GM21529 (cell line): ENCODE data around the gene EMC8.
"Not testable (repeated sequence)": the region's sequence is repeated elsewhere in the genome, so short reads cannot be mapped to it uniquely, and the experiment has no call there.

Experiments
- ATAC-seq: cut with Tn5 transposase; IDR thresholded peaks from one replicate; pipeline ENCODE4 v1.9.1; 2021; ENCODE audit not compliant: unreplicated experiment

EMC8 gene

DNA sequence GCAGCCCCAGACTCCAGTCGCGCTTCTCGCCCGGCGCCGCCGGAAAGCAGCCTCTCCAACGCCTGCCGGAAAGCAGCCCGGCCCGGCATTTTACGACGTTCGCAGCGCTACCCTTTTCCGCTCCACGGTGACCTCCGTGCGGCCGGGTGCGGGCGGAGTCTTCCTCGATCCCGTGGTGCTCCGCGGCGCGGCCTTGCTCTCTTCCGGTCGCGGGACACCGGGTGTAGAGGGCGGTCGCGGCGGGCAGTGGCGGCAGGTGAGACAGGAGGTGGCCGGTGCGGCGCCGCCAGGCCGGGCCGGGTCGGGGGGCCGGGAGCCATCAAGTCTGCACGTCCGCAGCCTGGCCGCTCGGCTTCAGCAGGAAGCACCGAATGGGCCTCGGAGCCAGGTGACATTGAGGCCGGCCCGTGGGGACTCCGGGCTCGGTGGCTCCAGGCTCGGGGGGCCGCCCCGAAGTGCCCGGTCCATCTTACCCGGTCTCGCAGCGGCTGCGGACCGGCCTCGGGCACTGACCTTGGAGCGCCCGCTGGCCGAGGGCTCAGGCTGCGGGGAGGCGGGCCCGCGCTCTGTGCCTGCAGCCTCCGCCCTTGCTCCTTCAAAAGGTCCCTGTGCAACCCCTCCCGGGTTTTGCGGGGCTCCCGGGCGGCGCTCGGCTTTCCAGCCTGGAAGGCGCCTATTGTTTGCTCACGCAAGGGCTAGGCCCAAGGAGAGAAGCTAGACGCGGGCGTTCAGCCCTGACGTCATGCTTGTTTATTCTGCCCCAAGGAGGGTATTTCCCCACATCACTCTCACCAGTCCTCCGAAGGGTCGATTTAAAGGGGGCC lies at the start of gene EMC8, which contains the start of gene COX4I1:
Gene EMC8 (minus strand): TSS at position 48 of the 824 bp plus-strand sequence. CDS start 249 bp downstream, outside the sequence.
Gene COX4I1 (plus strand): TSS at position 199 of the 824 bp plus-strand sequence. CDS start 1,511 bp downstream, outside the sequence.
- peak; percentile 83 for ATAC-seq

DNA sequence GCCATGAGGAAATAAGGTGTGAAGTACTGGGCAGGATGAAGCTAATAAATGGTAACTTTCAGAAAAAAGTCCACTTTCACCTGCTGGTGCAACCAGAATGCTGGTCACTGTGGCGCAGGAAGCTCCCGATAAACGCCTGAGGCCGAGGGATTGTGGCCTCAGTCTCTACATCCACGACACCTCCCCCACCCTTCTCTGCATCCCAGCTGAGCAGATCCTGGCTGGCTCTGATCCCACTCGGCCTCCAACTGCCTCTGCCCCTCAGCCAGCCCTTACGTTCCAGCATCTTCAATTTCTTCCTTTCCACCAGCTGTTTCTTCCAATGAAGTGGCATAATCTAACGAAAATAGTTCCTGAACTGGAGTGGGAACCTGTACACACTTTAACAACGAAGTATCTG lies 49.6 kb upstream of the EMC8 start:
- no peak for ATAC-seq

DNA sequence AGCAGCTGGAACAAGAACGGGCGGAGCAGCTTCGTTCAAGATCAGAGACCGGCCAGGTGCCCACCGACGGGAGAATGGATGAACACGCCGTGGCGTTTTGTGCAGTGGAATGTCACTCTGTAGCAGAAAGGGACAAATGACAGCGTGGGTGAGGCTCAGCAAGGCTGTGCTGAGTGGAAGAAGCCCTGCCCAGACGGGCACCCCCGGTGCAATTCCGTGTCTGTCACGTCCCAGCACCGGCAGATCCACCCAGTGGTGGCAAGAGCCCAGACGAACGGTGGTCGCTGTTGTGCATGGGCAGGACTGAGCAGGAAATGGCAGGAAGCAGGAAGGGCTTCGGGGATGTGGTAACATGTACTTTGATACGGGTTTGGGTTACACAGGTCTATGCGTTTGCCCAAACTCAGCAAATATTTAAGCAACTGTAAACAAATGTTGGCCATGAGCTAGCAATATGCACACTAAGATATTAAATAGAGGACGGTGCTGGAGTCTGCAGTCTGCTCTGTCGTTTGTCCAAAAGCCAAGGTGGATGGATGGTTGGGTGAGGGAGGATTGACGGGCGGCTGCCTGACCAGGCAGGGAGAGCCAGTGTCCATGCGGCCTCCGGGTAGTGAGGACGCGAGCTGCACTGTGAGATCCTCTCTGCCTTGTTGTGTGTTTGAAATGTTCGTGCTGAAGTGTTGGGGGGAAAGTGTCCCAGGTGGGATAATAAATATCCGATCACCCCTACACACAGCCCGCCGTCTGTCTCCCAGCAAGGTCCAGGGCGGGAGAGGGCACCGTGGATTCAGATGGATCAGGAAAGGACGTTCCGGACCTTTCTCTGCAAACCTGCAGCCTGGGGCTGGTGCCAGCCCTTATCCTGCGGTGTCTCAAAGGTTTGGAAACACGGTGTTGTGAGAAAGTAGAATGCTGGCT lies 48.6 kb upstream of the EMC8 start:
- no peak for ATAC-seq

DNA sequence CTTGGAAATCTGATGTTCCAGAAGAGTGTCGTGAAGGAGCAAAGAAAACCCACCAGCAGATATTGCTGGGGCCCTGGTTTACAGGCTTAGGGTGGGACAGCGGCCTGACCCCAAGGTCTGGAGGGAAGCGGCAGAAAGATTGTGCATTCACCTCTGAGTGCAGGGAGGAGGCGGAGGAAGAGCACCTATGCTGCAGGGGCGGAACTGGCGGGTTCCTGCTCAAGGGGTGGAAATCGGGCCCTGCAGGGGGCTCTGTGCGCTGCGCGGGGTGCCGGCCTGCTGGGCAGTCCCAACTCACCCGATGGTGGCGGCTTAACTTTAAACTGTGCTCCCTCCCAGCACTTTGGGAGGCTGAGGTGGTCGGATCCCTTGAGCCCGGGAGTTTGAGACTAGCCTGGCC lies 47.7 kb upstream of the EMC8 start:
- ATAC-seq: no peak

DNA sequence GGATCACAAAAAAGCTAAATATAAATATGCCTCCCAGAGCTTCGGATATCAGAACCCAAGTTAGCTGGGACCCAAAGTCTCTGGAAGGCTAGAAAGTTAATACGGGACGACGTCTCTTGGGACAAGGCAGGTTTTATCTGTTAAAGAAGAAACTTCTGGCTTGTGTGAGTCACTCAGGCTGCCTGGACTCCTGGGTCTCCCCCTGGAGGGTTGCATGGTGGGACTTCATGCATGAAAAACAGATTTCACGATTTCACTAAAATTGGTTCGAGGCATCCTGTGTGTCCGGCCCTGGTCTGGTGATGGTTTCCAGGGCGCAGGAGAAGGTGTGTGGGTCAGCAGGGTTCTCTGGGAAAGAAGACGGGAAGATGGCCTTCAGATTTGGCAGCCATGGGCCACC lies 47.1 kb upstream of the EMC8 start:
- no peak for ATAC-seq

DNA sequence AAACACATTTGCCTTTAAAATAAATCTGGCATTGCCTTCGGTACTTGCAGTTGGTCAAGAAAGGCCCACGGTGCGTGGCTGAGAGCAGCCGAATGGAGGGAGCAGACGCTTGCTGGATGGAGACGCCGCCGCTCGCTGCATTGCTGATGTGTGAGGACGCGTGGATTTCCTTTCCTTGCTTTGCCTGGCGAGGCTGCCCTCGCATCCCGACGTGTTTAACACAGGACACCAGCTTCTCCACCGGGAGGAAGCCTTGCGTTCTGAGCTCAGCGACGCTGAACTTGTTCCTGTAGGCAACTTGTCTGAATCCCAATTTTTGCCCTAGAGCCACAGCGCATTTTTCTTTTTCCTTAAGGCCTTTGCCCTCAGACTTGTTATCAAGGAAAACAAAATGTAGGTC lies 45.9 kb upstream of the EMC8 start:
- no peak for ATAC-seq

DNA sequence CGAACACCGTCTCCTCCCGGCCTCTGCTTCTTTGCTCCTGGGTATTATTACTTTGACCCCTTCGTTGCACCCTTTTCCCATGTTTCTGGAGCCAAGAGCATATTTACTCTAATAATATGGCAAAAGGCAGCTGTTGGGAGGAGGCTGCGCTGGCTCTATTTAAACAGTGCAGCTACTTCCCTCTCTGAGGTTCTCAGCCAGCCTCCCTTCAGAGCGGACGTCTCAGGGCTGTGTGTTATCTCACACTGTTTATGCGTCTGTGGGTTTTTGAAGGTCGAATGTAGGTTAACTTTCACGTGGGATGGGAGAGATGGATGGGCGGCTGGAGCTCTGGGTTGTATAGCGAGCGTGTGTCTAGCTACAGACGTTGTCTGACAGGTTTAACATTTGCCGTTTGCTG lies 45.4 kb upstream of the EMC8 start:
- no peak for ATAC-seq

DNA sequence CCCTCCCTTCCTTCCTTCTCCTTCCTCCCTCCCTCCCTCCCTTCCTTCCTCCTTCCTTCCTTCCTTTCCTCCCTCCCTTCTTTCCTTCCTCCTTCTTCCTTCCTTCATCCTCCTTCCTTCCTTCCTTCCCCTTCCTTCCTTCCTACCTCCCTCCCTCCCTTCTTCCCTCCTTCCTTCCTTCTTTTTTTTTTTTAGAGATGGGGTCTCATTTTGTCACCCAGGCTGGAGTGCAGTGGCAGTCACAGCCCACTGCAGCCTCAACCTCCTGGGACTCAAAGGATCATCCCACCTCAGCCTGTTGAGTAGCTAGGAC lies 44.8 kb upstream of the EMC8 start:
- no peak for ATAC-seq

DNA sequence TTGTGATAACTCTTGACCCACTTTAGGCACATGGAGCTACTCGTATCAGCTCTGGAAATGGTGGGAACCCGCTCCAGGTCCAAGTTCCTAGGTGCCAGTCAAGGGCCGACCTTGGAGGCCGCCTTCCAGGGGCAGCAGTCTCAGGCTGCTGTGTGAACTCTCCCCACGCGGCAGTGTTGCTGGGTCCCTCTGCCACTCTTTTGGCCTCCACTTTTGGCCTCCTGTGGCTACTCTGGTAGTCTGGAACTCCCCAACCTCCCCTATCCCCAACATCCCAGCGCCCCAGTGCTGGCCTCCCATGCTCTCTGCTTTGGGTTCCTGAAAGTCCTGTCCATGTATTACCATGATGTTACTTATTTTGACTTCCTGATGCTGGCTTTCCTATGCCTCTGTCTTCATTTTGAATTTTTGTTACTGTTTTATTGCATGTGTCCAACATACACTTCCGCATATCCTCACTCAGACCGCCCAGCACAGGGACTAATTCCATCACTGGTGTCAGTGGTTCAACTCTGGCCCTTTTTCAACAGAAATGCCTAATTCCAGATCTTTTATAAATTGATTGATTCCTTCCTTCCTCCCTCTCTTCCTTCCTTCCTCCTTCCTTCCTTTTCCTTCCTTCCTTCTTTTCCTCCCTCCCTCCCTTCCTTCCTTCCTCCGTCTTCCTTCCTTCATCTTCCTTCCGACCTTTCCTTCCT lies 44.3 kb upstream of the EMC8 start:
- ATAC-seq: no peak

DNA sequence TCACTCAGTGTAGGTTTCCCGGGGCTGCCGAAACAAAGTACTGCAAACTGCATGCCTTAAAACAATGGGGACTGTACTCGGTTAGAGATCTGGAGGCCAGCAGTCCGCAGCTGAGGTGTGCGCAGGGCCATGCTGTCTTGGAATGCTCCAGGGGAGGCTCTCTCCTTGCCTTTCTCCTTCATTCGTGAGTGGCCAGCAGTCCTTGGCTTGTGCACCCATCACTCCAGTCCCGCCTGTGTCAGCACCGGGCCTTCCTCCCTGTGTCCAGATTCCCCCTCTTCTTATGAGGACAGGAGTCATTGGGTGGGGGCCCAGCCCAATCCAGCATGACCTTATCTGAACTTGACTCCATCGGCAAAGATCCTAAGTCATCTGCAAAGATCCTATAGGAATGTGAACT lies 43.5 kb upstream of the EMC8 start:
- no peak for ATAC-seq

DNA sequence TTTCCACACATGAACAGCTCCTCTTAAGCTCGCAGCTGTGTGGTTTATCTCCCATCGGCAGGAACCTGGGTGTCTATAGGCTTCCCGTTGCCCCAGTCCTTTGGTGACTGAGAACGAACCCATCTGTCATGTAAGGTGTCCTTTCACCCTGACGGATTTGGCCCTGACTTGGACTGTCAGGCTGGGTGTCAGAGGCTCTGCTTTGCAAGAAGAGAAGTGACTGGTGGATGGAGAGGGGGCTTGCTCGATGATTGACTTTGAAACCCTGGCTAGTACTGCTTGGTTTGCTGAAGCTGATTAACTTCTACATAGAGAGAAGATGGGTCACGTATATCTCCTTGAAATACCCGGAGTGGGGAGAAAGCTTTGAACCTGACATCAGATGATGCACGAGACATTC lies 43.1 kb upstream of the EMC8 start:
- no peak for ATAC-seq

DNA sequence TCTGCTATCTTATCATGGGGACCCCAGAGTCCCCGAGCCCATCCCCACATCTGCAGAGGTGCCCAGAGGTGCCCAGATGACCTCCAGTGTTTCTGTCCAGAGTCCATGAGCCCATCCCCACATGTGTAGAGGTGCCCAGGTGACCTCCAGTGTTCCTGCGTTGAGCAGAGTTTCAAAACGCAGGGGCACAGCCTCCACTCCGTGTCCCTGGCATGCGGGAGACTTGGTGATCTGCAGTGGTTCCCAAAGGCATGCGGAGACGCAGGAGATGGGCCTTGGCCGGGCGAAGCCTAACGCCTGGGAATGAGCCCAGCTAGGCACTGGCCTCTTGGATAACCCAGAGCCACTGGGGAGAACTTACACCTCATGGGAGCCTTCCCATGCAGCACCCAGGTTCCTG lies 41.5 kb upstream of the EMC8 start:
- no peak for ATAC-seq

DNA sequence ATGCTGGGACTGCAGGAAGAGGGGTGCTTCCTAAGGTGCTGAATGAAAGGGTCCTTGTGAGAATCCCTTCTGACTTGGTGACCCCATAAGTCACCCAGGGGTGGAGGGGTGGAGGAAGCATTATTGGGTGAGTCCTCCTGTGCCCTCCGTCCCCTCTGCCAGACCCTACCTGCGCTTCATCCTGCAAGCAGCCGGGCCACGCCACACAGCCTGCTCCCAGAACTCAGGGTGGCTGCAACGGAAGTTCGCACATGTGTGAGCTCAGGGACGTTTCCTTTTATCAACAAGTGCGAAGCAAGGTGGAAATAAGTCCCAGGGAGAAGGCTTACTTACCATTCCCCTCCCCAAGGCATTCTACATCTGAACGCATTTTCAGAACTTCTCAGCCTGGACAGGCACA lies 41.1 kb upstream of the EMC8 start:
- ATAC-seq: no peak

DNA sequence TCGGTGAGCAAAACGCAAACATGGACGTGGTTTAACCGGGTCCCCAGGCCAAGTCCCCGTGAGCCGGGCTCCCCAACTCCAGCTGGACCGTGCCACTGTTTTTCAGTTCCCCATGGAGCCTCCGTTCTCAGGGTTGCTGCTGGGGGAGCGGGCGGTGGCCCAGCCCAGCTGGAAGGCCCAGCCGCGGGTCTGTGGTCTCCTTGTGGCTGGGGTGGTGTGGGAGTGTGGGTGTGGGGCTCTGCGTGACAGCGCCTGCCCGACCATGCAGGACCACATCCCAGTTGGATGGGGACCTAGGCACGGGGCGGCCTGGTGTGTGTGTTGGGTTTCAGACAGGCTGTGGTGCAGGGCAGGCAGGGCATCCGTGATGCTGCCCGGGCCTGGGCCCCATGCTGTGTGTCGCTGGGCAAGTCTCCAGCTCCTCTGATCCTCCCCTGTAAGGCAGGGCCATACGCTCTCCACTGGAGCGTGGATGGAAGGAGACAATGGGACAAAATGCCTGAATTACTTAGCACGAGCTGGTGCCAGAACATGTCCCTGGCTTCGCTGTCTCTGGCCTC lies 40.4 kb upstream of the EMC8 start:
- no peak for ATAC-seq

DNA sequence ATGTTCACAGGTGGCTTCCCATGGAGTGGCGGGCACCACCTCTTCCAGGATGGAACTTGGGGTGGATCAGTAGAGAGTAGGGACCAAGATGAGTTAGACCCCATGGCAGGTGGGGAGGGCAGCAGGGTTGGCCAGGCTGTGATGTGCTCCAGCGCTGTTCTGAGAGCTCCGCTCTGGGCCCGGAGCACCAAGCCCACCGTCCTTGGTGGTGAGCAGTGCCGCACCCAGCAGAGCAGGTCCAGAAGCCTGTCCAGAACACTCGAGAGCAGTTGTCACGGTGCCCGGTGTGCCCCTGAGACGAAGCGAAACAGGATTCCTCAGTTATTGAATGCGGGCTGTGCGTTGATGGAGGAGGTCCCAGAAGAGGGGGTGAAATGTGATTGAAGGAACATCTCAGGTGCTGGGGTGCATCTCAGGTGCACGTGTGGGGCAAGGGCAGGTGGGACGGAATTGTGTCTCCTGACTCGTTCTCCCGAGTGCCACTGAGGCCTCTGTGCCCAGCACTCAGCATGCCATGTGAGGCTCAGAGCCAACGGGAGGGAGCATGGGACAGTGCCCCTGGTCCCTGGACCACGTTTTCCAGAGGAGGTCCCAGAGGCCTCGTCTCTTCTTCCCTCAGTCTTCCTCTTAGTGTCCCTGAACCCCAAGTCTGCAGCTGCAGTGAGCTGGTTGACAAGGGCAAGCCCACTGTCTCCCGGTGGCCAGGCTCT lies 39.7 kb upstream of the EMC8 start:
- ATAC-seq: no peak

DNA sequence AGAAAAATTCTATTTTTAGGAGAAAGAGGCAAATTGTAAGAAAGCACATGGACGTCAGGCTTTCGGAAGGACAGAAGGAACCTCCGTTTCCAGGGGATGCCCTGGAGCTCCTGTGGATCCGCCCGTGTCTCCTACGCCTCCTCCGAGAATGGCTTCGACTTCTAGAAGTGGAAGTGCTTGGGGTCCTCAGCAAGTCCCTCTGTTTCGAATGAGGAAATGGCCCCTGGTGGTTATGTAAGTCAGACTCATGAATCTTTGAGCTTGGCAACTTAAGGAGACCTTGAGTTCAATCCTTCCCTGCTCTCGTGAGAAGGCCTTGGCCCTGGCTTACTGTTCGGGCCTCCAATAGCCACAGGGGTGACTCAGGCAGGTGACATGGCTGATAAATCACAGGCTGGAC lies 39.0 kb upstream of the EMC8 start:
- ATAC-seq: no peak

DNA sequence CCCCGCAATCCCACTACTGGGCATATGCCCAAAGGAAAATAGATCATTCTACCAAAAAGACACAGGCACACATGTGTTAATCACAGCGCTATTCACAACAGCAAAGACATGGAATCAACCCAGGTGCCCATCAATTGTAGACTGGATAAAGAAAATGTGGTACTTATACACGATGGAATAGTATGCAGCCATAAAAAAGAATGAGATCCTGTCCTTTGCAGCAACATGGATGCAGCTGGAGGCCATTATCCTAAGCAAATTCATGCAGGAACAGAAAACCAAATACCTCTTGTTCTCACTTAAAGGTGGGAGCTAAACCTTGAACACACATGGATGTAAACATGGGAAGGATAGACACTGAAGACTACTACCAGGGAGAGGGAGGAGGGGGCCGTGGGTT lies 38.3 kb upstream of the EMC8 start:
- ATAC-seq: not testable (repeated sequence)

DNA sequence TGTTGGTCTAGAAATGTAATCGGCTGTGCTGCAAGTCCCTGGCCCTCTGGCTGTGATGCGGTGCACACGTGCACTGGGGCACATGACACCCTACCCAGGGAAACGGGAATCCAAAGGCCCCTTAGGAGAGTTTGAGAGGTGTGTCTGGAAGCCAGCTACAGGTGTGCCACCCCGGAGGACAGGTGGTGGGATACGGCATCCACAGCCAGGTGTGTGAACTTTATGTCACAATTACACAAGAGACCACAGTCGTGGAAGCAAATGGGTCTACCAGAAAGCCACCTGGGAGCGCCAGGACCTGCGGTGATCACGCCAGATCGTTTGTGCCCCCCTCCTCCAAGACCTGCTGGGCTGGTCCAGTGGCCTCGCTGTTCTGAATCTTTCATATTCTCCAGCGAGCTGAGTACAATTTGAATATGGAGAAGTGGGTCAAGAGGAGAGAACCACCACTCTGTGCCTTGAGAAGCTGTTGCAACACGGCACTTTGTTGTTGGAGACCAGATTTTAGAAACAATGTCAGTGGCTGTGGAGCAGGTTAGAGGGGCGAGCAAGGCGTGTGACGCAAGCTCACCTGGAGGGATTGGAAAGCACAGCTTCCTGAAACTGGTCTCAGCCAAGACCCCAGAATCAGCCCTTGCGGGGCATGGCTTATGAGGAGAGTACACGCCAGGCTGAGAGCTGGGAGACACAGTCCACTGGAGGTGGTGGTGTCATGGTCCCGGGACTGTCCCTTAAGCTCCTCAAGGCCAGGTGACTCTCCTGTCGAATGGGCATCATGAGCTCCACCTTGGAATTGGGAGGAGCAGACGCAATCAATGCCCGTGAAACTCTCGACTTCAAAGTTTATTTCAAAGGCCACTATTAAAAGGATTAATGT lies 37.6 kb upstream of the EMC8 start:
- ATAC-seq: no peak

DNA sequence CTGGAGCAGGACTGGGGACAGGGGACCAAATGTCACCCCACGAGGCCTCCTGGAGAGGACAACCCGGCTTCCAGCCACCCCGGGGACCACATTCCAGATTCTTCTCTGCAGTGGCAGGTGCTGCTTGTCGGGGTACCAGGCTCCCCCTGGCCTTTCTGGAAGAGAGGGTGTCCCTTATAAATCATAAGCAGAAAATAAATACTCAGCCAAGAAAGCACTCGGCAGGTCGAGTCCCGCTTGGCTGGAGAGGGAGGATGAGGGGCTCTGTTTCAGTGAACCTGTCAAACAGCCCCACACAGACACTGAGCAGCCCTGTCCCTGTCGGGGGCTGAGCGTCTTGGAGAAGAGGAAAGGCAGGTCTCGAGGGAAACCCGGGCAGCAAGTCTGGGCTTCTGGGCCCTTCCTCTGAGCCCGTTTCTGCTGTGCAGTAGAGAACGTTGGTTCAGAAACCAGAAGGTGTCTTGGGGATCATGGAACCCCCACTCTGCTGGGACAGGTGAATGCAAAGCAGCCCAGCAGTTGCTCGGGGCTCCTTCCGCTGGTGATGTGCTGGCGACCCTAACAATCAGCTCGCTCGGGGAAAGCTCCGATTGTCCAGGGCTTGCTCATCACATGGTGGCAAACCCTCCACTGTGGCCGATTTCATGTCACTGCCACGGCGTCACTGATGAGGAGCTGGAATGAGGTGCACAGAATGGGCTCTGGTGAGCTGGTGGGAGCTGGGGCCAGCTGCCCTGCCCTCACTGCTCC lies 36.8 kb upstream of the EMC8 start:
- ATAC-seq: no peak
